LoVo (cell line): ENCODE results near the gene AHCTF1.

ENCODE experiments used
- DNase-seq: peaks from one replicate; pipeline ENCODE4 v3.0.0-alpha.2; 2016; ENCODE audit warnings: low spot score

AHCTF1 gene

GRCh38 chr1:246798107-246798506 is 133.6 kb downstream of the AHCTF1 start:
- DNase-seq: no peak

GRCh38 chr1:246797597-246797996 is 134.2 kb downstream of the AHCTF1 start:
- no peak for DNase-seq

- no peak for DNase-seq
Observed at GRCh38 chr1:246797157-246797556, 134.6 kb downstream of the AHCTF1 start.

- DNase-seq: no peak
Observed at GRCh38 chr1:246795906-246796694, 135.6 kb downstream of the AHCTF1 start.

- no peak for DNase-seq
Observed at GRCh38 chr1:246794828-246795671, 136.7 kb downstream of the AHCTF1 start.

- DNase-seq: no peak
Observed at GRCh38 chr1:246794048-246794827, 137.5 kb downstream of the AHCTF1 start.

- DNase-seq: no peak
Observed at GRCh38 chr1:246793356-246793896, 138.3 kb downstream of the AHCTF1 start.

- no peak for DNase-seq
Observed at GRCh38 chr1:246792603-246793002, 139.1 kb downstream of the AHCTF1 start.

GRCh38 chr1:246791303-246791918 is 140.3 kb downstream of the AHCTF1 start:
- DNase-seq: no peak

- no peak for DNase-seq
Observed at GRCh38 chr1:246790833-246791232, 140.9 kb downstream of the AHCTF1 start.

GRCh38 chr1:246790364-246790763 is 141.4 kb downstream of the AHCTF1 start:
- no peak for DNase-seq

- DNase-seq: no peak
Observed at GRCh38 chr1:246789454-246790339, 142.1 kb downstream of the AHCTF1 start.
